Measurements from ENCODE around the gene FRMPD4. TPM values are rescaled to one million over a fixed set of nuclear protein-coding genes. Genes with fewer than 3 reads are reported as not detected.

Gene FRMPD4
- total RNA-seq, 1 experiment from 2014 or later, result 1.4 TPM

GRCh38 chrX:12309040-12309743 lies 170.9 kb downstream of the FRMPD4 start:
- H3K27me3 Mint-ChIP-seq (ENCODE audit: low read depth), result no peaks in the 10 kb centered on the region
- peaks cover 5% of the 10 kb centered on the region; the same call in 1 of the 2 replicates for H3K9me3 Mint-ChIP-seq
- DNase-seq (ENCODE audit: low spot score) (no peak), ATAC-seq (no peak)
- H3K36me3 Mint-ChIP-seq, result peaks cover 5% of the 10 kb centered on the region
- CTCF ChIA-PET, result no interaction called here
- no peak for TF ChIP-seq GRHL2 (CRISPR knock-in tag; IDR thresholded peaks at IDR 0.05; ENCODE audit: insufficient replicate concordance, severe bottlenecking)
- no peak for TF ChIP-seq FOXP4 (CRISPR knock-in tag; IDR thresholded peaks at IDR 0.05)
- TF ChIP-seq MLX (CRISPR knock-in tag; IDR thresholded peaks at IDR 0.05), result no peak
- TF ChIP-seq KAT7 (CRISPR knock-in tag; IDR thresholded peaks at IDR 0.05; ENCODE audit: borderline replicate concordance), result no peak
- peak overlapping the region; percentile 97 for H3K27ac Mint-ChIP-seq
- H3K4me1 Mint-ChIP-seq, result peaks cover 72% of the 10 kb centered on the region
- peak overlapping the region; percentile 57; the same call in 1 of the 2 replicates for H3K4me3 Mint-ChIP-seq
- POLR2A ChIA-PET, result no interaction called here

- peaks cover 76% of the 10 kb centered on the region for H3K4me1 Mint-ChIP-seq
- H3K36me3 Mint-ChIP-seq, result peaks cover 5% of the 10 kb centered on the region
- peaks cover 5% of the 10 kb centered on the region; the same call in 1 of the 2 replicates for H3K9me3 Mint-ChIP-seq
- TF ChIP-seq JAZF1 (CRISPR knock-in tag; IDR thresholded peaks at IDR 0.05) (no peak), ERG (CRISPR knock-in tag; IDR thresholded peaks at IDR 0.05) (no peak), FOXP4 (CRISPR knock-in tag; IDR thresholded peaks at IDR 0.05) (no peak)
- ChIA-PET CTCF (no interaction called here), POLR2A (interaction anchor here (0.7 kb wide), 1 partner anchor 183 kb away, joined by 3 read pairs; no protein-coding TSS in a partner anchor)
- peak overlapping the region; percentile 57 for H3K4me3 Mint-ChIP-seq
- H3K27ac Mint-ChIP-seq, result peak overlapping the region; percentile 97
- DNase-seq (ENCODE audit: low spot score) (peak; percentile 11), ATAC-seq (peak; percentile 90)
- no peaks in the 10 kb centered on the region for H3K27me3 Mint-ChIP-seq (ENCODE audit: low read depth)
These were observed 171.4 kb downstream of the FRMPD4 start for GRCh38 chrX:12309744-12310076.

GRCh38 chrX:12314651-12315050 lies 176.4 kb downstream of the FRMPD4 start:
- H3K9me3 Mint-ChIP-seq, result no peaks in the 10 kb centered on the region
- ChIA-PET POLR2A (no interaction called here), CTCF (no interaction called here)
- no peak for ATAC-seq
- no peak overlapping the region for H3K4me3 Mint-ChIP-seq
- no peak overlapping the region for H3K27ac Mint-ChIP-seq
- no peaks in the 10 kb centered on the region for H3K27me3 Mint-ChIP-seq (ENCODE audit: low read depth)
- H3K4me1 Mint-ChIP-seq, result peaks cover 72% of the 10 kb centered on the region
- no peaks in the 10 kb centered on the region for H3K36me3 Mint-ChIP-seq
- no peak for DNase-seq (ENCODE audit: low spot score)
- TF ChIP-seq E2F4 (CRISPR knock-in tag; IDR thresholded peaks at IDR 0.05; ENCODE audit: borderline replicate concordance, low read depth), result no peak
- TF ChIP-seq AFF4 (CRISPR knock-in tag; IDR thresholded peaks at IDR 0.05; ENCODE audit: borderline replicate concordance), result no peak
- no peak for TF ChIP-seq TEAD4 (CRISPR knock-in tag; IDR thresholded peaks at IDR 0.05)
- TF ChIP-seq AR (CRISPR knock-in tag; IDR thresholded peaks at IDR 0.05), result no peak

All from WTC11 (cell line).